HG03571 (cell line): ENCODE results near the gene RRAD.

Source experiments
- ATAC-seq: cut with Tn5 transposase; IDR thresholded peaks from one replicate; pipeline ENCODE4 v1.9.1; 2021; ENCODE audit not compliant: unreplicated experiment

The RRAD gene

GRCh38 chr16:66934138-66934838 lies 9.0 kb upstream of the RRAD start, which contains the start of gene CIAO2B:
TSS of gene CIAO2B (minus strand) at chr16:66934402. CDS start at chr16:66934364, 38 bp downstream.
- peak; percentile 70 for ATAC-seq

GRCh38 chr16:66933776-66934137 lies 8.4 kb upstream of the RRAD start:
- no peak for ATAC-seq

- ATAC-seq: no peak
Observed at GRCh38 chr16:66932076-66932475, 6.7 kb upstream of the RRAD start.

- no peak for ATAC-seq
Observed at GRCh38 chr16:66931665-66932064, 6.3 kb upstream of the RRAD start.

- no peak for ATAC-seq
Observed at GRCh38 chr16:66930189-66930588, 4.9 kb upstream of the RRAD start.

GRCh38 chr16:66928702-66929388 lies 3.5 kb upstream of the RRAD start:
- ATAC-seq: no peak

- no peak for ATAC-seq
Observed at GRCh38 chr16:66927918-66928649, 2.7 kb upstream of the RRAD start.

- ATAC-seq: no peak
Observed at GRCh38 chr16:66926961-66927436, 1.7 kb upstream of the RRAD start.

GRCh38 chr16:66926171-66926947 lies 1.0 kb upstream of the RRAD start:
- no peak for ATAC-seq

GRCh38 chr16:66924527-66925321 lies 611 bp downstream of the RRAD start:
- no peak for ATAC-seq

GRCh38 chr16:66923866-66924265 lies 1.5 kb downstream of the RRAD start:
- ATAC-seq: no peak

- no peak for ATAC-seq
Observed at GRCh38 chr16:66923247-66923731, 2.0 kb downstream of the RRAD start.

GRCh38 chr16:66921729-66922450 lies 3.4 kb downstream of the RRAD start:
- ATAC-seq: no peak

GRCh38 chr16:66920924-66921680 lies 4.2 kb downstream of the RRAD start:
- no peak for ATAC-seq

GRCh38 chr16:66920299-66920590 lies 5.1 kb downstream of the RRAD start:
- no peak for ATAC-seq

- no peak for ATAC-seq
Observed at GRCh38 chr16:66919569-66920298, 5.6 kb downstream of the RRAD start.

- ATAC-seq: no peak
Observed at GRCh38 chr16:66918803-66919568, 6.3 kb downstream of the RRAD start, which contains the start of gene CDH16. TSS of gene CDH16 (minus strand) at chr16:66918885. CDS start at chr16:66918065, 820 bp downstream.
